NCI-H446 treated with DMSO at 0.1 percent for 48 hours (cell line): ENCODE data around the gene COL27A1.

Experiments
- DNase-seq: peaks from one replicate; lab custom pipeline; 2025; lab: John Stamatoyannopoulos, UW

The COL27A1 gene

DNA sequence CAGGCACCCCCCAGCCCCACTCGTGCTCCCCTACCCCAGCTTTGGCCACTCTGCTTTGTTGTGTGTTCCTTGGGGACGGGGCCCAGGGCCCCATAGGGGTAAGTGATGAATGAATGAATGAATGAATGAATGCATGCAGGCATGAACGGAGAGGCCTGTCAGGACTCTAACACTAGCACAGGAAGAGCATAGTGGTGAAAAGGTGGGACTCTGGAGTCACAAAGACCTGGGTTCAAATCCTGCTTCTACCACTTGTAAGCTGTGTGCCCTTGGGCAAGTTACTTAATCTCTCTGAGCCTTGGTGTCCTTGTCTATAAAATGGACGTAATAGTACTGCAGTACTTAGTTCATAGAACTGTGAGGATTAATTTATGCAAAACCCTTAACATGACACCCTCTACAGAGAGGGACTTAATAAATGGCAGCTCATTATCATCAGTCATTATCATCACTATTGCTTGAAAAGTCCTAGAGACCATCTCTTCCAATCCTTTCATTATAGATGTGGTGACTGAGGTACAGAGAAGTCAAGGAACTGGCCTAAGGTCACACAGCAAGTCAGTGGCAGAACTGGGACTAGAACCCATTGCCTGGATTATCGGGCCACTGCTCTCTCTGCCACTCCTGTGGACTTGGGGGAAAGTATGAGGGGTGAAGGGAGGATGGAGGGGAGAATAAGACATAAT lies 187.6 kb downstream of the COL27A1 start:
- no peak for DNase-seq

DNA sequence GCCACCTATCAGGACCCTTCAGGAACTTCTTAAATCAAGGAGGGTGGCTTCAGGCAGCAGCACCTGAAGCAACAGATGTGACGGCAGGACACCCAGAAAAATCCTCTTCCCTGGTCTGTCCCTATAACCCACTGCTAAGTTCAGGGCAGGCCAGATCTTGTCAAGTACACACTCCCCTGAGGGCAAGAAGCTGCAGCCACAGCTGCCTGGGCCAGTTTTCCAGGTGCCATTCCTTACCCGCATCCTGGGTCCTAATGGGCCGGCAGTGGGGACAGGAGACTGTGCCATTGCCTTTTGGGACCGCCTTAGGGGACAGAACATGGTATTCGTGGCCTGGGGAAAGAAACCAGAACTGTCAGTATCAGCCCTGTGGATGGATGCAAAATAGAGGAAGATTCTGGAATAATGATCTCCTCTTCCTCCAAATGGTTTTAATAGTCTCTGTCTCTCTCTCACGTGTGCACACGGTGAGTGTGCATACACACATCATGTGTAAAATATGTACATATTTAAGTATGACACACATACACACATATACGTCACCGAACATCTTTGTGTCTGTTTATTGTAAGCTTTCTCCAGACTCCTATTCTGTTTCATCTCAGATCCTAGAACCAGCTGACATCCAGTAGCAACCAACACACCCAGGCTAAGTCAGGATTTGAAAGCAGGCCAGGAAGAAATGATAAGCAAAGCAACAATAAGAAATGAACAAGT lies 188.3 kb downstream of the COL27A1 start:
- no peak for DNase-seq

DNA sequence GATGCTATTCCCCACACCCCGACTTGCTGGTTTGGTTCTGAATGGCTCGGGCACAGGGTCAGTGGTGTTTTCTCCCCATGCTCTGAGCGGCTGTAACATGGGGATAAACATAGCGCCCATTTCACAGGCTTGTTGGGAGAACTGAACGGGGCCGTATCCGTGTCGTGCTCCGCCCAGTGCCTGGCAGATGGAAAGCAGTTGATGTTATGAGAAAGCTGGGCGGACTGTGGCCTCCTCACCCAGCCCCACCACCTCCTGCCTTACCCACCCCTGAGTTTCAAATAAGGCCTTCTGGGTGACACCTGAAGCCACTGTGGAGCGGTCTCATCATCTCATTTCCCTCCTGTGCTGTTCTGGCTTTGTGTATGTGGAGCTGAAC lies 188.8 kb downstream of the COL27A1 start:
- no peak for DNase-seq

DNA sequence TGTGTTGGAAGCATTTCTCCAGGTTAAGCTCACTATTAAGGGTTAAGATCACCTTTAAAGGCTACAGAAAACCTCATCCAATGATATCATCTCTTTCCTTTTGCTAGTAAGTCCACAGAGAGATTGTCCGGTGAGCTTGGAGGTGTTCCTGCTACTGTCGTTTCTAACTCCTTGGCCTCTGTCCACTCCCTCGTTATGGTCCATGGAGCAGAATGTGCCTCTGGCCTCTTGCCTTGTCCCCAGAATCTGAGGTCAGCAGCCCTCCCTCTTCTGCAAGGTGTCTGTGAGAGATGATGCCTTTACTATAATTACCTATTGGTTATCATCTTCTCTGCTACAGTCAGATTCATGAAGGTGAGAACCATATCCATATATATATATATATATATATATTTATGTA lies 189.4 kb downstream of the COL27A1 start:
- no peak for DNase-seq

DNA sequence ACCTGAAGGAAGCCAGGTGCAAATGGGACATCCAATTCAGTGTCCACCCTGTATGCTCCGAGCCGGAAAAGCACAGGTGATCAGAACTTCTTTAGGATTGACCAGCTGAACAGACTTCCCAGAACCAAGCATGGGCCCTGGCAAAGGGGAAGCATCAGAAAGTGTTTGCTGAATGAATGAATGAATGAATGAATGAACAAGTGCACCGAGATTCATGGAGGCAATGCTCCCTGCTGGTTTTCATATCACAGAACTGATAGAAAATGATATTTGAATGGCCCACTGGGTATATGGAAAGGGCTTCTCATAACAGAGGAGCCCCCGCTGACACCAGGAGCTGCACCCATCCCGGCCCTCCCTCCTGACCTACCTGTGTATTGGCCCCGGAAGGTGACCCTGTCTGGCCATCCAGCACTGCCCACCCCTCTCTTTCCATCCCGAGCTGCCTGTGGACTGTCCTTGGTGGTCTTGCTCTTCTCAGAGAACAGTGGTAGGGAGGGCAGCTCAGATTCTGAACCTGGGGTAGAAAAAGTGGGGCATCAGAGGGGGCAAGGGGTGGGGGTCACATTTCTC lies 190.2 kb downstream of the COL27A1 start:
- DNase-seq, result no peak

DNA sequence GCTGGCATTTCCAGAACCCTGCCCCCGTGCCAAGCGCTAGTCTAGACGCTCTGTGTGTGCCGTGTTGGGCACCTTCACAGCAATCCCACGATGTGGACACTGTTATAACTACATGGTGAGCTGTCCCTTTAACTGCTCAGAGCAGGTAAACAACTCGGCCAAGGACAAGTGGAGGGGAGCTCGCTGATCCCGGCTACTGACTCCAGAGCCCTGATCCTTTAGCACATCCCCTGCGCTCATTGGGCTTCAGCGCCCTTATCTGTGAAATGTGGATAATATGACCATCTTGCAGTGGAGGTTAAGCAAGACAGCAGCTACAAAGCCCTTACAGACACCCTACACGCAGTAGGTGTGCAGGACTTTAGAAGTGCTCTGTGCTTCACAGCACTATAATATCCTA lies 190.8 kb downstream of the COL27A1 start:
- no peak for DNase-seq

DNA sequence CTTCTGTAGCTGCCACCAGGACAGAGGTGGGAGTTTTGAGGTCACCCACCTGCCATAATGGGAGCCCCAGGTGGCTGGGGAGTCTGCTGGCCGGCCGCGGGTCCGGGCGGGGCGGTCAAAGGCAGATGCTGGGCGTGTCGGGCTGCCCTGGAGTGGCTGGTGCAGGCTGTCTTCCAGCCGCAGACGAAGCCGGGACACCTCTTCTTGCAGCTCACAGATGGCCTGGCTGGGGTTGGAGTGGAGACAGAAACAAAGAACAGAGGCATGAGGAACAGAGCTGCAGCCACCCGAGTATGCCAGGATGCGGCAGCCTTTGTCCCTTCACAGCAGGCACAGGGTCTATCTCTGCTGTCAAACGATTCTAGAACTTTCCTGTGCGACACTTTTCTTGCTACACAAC lies 192.3 kb downstream of the COL27A1 start:
- no peak for DNase-seq

DNA sequence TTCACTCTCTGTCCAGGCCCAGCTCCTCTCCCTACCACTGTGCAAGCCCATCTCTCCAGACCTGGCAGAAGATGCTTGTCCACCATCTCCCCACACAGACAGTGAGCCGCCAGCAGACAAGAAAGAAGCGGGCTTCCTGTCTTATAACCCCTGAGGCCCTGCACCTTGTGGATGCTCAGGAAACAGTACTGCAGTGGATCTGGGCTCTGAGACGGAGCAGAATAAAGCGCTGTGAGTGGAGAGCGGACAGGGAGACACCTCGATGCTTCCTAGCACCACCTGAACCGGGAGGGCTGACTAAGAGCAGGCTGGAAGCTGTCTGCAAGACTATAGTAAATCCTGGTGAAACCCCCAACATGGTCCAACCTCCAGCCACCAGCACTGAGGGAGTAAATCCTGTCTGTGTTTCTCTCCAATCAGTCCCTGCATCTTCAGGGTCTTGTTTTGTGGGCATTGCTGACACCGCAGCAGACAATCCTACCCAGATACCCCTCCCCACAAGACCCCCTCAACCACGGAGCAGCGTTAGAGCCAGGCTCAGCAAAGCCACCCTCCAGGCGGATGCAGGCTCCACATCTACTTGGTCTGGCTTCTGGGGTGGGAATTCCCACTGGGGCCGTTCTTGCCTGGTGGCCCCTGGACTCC lies 193.0 kb downstream of the COL27A1 start:
- no peak for DNase-seq

DNA sequence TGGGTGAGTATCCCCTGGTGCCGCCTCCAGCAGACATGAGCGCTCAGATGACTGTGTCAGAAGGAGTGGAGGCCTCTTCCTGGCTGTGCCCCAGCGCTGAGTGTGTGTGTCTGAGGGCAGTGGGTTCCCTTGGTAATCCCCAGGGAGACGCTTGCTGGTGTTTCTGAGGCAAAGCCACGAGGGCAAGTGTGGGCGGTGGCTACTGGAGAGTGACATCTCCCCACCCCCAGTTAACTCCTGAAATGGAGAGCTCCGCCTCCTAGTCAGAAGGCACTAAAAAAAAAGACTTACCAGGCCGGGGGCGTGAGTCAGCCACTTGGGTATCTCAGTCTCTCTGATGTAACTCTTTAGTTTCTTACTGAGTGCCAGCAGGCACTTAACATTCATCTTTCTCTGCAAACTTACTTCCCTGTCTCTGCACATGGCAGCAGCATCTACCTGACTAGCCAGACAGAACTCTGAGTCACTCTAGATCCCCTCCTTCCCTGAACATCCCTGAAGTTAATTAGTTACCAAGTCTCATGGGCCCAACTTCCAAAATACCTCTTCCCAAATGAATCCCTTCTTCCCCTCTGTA lies 193.7 kb downstream of the COL27A1 start:
- no peak for DNase-seq

DNA sequence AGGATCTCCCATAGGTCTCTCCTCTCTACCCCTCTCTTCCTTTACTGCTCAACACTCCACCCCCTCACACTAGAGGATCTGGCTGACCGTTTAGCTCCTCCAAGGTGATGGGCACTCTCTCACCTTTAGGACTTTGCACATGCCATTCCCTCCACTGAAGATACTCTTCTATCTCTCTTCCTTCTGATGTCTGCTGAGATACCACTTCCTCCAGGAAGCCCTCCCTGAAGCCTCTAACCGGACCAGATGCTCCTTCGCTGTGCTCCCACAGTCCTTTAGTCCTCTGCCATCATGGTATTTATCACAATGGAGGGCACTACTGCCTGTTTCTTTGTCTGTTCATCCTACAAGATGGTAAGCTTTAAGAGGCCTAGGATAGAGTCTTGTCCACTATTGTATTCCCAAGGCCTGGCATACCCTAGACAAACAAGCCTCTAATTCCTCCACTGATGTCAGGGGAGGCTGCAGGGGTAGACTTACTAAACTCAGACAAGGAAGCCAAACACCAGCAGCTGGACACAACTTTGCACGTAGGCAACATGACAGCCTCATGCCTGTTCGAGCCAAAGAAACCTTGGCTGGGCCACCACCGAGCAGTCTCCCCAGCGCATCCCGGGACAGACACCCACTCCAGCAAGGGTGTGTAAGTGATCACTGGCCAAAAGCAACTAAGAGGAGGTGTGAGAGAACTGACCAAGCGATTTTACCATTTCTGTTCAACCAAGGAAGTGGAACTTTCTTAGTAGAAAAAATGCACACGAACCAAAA lies 194.6 kb downstream of the COL27A1 start:
- no peak for DNase-seq

DNA sequence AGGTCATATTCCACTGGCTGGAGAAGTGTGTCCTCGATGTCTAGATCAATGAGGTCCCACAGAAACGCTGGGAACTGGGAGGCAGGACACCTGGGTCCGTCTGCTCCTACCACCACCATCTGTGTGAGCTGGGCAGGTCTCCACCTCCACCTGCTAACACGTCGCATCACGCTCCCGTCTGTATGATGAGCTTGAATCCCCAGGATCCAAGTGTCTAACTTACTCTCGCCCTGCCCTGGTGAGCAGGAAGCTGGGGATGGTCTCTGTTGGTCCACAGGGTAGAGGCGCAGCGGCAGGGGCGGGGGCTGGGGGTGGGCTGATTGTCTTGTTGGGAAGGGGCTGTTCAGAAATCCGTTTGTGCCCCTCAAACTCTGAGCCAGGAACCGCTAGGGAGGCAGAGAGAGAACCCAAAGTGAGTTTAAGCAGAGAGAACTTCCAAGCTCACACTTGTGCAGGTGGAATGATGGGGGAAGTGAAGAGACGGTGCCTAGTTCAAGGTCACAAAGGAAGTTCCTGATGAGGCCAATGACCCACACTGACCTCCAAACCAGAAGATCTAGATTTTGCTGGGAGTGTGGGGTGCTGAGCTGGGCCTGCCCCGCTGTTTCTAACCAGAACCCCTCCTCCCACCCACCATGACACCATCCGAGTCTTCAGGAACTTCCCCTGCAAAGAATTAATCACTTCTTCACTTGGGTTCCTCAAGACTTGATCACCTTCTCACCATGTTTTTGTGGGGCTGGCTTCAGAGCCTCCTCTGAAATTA lies 195.5 kb downstream of the COL27A1 start:
- DNase-seq, result no peak

DNA sequence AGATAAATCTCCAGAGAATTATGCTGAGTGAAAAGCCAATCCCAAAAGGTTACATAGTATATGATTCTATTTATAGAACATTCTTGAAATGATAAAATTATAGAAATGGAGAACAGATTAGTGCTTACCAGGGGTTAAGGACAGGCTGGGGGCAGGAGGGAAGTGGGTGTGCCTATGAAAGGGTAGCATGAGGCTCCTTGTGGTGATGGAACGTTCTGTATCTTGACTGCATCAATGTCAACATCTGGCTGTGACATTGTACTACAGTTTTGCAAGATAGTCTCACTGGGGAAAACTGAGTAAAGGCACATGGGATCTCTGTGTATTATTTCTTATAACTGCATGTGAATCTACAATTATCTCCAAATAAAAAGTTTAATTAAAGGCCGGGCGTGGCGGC lies 196.6 kb downstream of the COL27A1 start:
- DNase-seq, result no peak

DNA sequence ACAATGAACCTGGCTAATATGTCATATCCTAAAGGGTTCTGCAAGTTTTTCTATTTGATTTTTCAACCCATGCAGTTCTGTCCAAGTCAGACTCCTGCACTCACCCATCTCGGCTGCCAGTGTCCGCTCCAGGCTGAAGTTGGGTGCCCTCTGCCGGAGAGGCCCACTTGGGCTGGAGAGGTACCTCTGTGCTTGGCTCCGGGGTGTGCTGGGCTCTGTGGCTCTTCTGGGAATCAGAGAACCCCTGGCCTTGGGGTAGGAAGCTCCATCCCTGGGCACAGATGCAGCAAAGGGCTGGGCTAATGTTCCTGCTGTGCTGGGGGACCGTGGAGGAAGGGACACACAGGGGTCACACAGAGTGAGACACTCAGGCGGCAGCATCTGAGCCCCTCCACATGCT lies 200.5 kb downstream of the COL27A1 start:
- no peak for DNase-seq

DNA sequence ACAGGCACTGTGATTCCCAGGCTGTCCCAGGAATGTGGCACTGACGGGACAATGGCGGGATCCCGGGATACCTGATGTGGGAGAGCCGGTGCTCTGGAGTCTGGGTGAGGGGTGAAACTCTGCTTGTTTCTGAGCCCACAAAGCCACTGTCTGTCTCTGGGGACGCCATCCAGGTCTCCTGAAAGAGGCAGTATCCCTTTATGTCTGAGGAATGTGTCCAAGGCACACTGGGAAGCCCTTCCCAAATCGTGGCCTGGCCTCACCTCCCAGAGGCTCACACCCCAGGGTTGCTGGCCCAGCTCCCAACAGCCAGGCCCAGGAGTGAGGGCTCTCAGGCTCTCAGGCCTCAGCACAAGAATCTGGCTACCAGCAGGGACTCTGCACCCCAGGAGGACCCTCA lies 201.5 kb downstream of the COL27A1 start:
- no peak for DNase-seq

DNA sequence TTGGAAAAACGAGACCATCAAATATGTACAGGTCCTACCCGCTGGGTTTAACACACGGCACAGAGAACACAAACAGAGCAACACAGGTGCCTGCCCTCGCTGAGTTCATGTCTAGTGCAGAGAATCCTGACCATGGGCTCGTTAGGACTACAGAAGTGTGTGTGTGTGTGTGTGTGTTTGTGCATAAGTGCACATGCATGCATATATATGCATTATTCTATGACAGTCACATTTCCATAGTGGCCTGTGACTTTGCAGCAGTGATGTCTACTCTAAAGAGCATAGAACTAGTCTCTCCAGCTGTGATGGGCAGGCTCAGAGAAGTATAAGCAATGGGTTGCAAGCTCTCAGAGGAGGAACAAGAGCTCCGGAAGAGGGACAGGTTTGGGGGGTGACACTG lies 202.0 kb downstream of the COL27A1 start:
- DNase-seq, result no peak

DNA sequence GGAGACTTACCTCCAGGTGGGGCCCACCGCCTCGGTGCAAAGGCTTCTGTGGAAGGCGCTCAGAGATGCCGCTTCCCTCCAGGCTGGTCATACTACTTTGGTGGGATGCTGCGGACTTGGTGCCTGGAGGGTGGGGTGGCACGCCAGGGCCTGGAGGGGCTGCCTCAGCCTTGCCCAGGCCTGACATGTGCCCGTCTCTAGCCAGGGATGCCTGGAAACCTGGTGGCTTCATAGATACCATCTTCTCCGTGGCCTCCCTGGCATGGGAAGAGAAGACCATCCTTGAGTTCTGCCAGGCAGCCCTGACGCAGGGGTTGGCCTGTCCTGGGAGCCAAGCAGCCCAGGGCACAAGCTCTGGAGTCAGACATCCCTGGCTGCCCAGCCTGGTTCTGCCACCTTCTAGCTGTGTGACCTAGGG lies 202.6 kb downstream of the COL27A1 start:
- DNase-seq, result no peak

DNA sequence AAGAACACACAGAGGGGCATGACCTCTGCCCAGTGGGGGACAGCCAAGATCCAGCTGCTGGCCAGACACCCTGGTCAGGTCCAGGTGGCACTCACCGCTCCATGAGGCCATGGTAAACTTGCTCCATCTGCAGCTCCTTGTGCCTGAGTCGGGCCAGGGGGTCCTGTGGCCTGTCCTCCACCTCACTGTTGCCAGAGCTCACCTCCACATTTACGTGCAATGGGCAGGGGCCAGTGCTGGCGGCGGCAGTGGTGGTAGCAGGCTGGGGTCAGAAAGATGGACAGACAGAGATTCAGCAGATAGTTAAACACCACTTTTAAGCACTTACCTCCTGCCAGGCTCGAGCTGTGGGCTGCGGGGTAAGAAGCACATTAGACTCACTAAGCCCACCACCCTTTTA lies 204.5 kb downstream of the COL27A1 start:
- DNase-seq, result no peak

DNA sequence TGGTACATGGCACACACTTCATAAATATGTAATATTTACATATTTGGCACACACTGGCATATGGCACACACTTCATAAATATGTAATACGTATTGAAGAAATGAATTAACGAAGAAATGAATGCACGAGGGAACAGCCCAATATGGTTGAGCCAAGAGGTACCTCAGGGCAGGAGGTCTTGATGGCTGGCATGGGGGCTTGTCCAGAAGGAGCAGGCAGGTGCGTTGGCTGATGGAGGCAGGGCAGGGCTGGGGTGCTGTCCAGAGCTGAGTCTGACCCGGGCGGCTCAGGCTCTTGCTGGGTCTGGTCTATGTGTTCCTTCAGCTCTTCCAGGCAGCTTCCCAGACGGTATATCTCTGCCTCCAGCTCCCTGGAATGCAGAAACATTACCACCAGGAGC lies 206.2 kb downstream of the COL27A1 start:
- no peak for DNase-seq
